Karpas-422 (cell line): Measurements from ENCODE around the gene NRIP3. TPM values are rescaled to one million over a fixed set of nuclear protein-coding genes. Genes with fewer than 3 reads are reported as not detected.
"Not testable (repeated sequence)": the region's sequence is repeated elsewhere in the genome, so short reads cannot be mapped to it uniquely, and the experiment has no call there.

Source experiments
- DNase-seq: peaks from one replicate; pipeline ENCODE4 v3.0.0-alpha.2; 2015
- H2AFZ ChIP-seq: fragments of 200-600 bp; sonication (generic); 2 replicates; pipeline ENCODE4 v1.6.1; 2014; ENCODE audit warnings: antibody characterized with exemption, low read length, mixed read lengths
- H3K27ac ChIP-seq: fragments of 200-600 bp; sonication (generic); 2 replicates; pipeline ENCODE4 v1.5.1; 2014; ENCODE audit warnings: mild to moderate bottlenecking, low read length, moderate library complexity
- H3K27me3 ChIP-seq: fragments of 200-600 bp; sonication (generic); 2 replicates; pipeline ENCODE4 v1.6.1; 2014; ENCODE audit warnings: low read length, mixed read lengths
- H3K36me3 ChIP-seq: fragments of 200-600 bp; sonication (generic); 2 replicates; pipeline ENCODE4 v1.6.1; 2014; ENCODE audit warnings: low read length, mixed read lengths; ENCODE audit not compliant: insufficient read depth
- H3K4me1 ChIP-seq: fragments of 200-600 bp; sonication (generic); 2 replicates; pipeline ENCODE4 v1.6.1; 2014; ENCODE audit warnings: mild to moderate bottlenecking, low read length, mixed read lengths
- H3K4me2 ChIP-seq: fragments of 200-600 bp; sonication (generic); 2 replicates; pipeline ENCODE4 v1.6.1; 2014; ENCODE audit warnings: low read length, low read depth, mild to moderate bottlenecking; ENCODE audit not compliant: poor library complexity, severe bottlenecking
- H3K4me3 ChIP-seq: fragments of 200-600 bp; sonication (generic); 2 replicates; pipeline ENCODE4 v1.5.1; 2014; ENCODE audit warnings: mild to moderate bottlenecking, antibody characterized with exemption, low read length, mixed read lengths
- H3K79me2 ChIP-seq: fragments of 200-600 bp; sonication (generic); 2 replicates; pipeline ENCODE4 v1.6.1; 2014; ENCODE audit warnings: mild to moderate bottlenecking, low read length, mixed read lengths
- H3K9ac ChIP-seq: fragments of 200-600 bp; sonication (generic); 2 replicates; pipeline ENCODE4 v1.6.0; 2014; ENCODE audit warnings: low read length
- H3K9me2 ChIP-seq: fragments of 200-600 bp; sonication (generic), shearing (Covaris generic); replicated peaks from 2 replicates; pipeline ENCODE4 v1.6.0; 2014; ENCODE audit warnings: mild to moderate bottlenecking, low read length, moderate library complexity; ENCODE audit not compliant: insufficient read depth
- H3K9me3 ChIP-seq: fragments of 300-700, 200-600 bp; sonication (generic); 2 replicates; pipeline ENCODE4 v1.6.1; 2014; ENCODE audit warnings: low read length, mixed read lengths
- H4K20me1 ChIP-seq: fragments of 200-600 bp; sonication (generic); 2 replicates; pipeline ENCODE4 v1.6.1; 2014; ENCODE audit warnings: mild to moderate bottlenecking, antibody characterized with exemption, low read length, low read depth; ENCODE audit not compliant: insufficient read depth
- total RNA-seq: library from RNA; depleted of rRNA; stranded (reverse); fragments of >200 nt; shearing (Covaris generic); gene quantifications from 2 replicates; pipeline ENCODE4 v1.2.3, GENCODE V29; 2014; ENCODE audit warnings: low replicate concordance

Gene NRIP3
- total RNA-seq, 1 experiment from 2014 or later: not detected

- peaks cover 5% of the 10 kb centered on the region; the same call in 1 of the 2 replicates for H3K36me3 ChIP-seq
- 0 out of 2 replicates have a peak within 1 kb of the TSS, but pooled peaks have one; percentile 63 for H2AFZ ChIP-seq
- peaks cover 7% of the 10 kb centered on the region; the same call in 1 of the 2 replicates for H3K4me1 ChIP-seq
- H3K27ac ChIP-seq: no peak within 1 kb of the TSS
- DNase-seq: no peak
- no peaks in the 10 kb centered on the region for H4K20me1 ChIP-seq
- H3K9me3 ChIP-seq: no peaks in the 10 kb centered on the region
- no peaks in the 10 kb centered on the region for H3K79me2 ChIP-seq
- H3K27me3 ChIP-seq: 0 out of 2 replicates have a peak, but pooled peaks cover 3% of the 10 kb centered on the region
- H3K9ac ChIP-seq: no peak within 1 kb of the TSS
- no peaks in the 10 kb centered on the region for H3K9me2 ChIP-seq
- H3K4me2 ChIP-seq: no peak within 1 kb of the TSS
- no peak within 1 kb of the TSS for H3K4me3 ChIP-seq
Measured at GRCh38 chr11:8942518-8943066, 61.2 kb downstream of the NRIP3 start, which contains the start of gene ASCL3. Gene ASCL3, minus strand, starts transcription at chr11:8943016. Its CDS starts 4,855 bp downstream, at chr11:8938161.

- Histone ChIP-seq H3K79me2 (no peaks in the 10 kb centered on the region), H3K9ac (no peak overlapping the region), H3K4me2 (no peak overlapping the region), H2AFZ (0 out of 2 replicates have a peak overlapping the region, but pooled peaks have one; percentile 63), H3K27me3 (0 out of 2 replicates have a peak, but pooled peaks cover 3% of the 10 kb centered on the region), H3K27ac (no peak overlapping the region), H3K9me2 (no peaks in the 10 kb centered on the region), H3K4me3 (no peak overlapping the region), H3K9me3 (no peaks in the 10 kb centered on the region), H3K36me3 (no peaks in the 10 kb centered on the region), H3K4me1 (peaks cover 7% of the 10 kb centered on the region; the same call in 1 of the 2 replicates), H4K20me1 (no peaks in the 10 kb centered on the region)
- no peak for DNase-seq
Measured at GRCh38 chr11:8941341-8942103, 62.3 kb downstream of the NRIP3 start.

- Histone ChIP-seq H3K36me3 (no peaks in the 10 kb centered on the region), H3K9me3 (no peaks in the 10 kb centered on the region), H3K27ac (no peak overlapping the region), H3K4me1 (peaks cover 7% of the 10 kb centered on the region; the same call in 1 of the 2 replicates), H3K9ac (no peak overlapping the region), H3K4me3 (no peak overlapping the region), H3K27me3 (0 out of 2 replicates have a peak, but pooled peaks cover 3% of the 10 kb centered on the region), H2AFZ (no peak overlapping the region), H3K79me2 (no peaks in the 10 kb centered on the region), H4K20me1 (no peaks in the 10 kb centered on the region), H3K9me2 (no peaks in the 10 kb centered on the region), H3K4me2 (no peak overlapping the region)
- DNase-seq: no peak
Measured at GRCh38 chr11:8937659-8938058, 66.1 kb downstream of the NRIP3 start.

- Histone ChIP-seq H4K20me1 (no peaks in the 10 kb centered on the region), H3K4me2 (no peak overlapping the region), H3K9me3 (no peaks in the 10 kb centered on the region), H3K36me3 (no peaks in the 10 kb centered on the region), H2AFZ (no peak overlapping the region), H3K9me2 (no peaks in the 10 kb centered on the region), H3K79me2 (no peaks in the 10 kb centered on the region), H3K4me3 (no peak overlapping the region), H3K4me1 (peaks cover 7% of the 10 kb centered on the region; the same call in 1 of the 2 replicates), H3K27me3 (0 out of 2 replicates have a peak, but pooled peaks cover 3% of the 10 kb centered on the region), H3K9ac (no peak overlapping the region), H3K27ac (no peak overlapping the region)
- DNase-seq: no peak
Measured at GRCh38 chr11:8937159-8937558, 66.6 kb downstream of the NRIP3 start.

GRCh38 chr11:8935789-8936188 lies 68.0 kb downstream of the NRIP3 start:
- not testable (repeated sequence) for DNase-seq

GRCh38 chr11:8934742-8935488 lies 68.9 kb downstream of the NRIP3 start:
- Histone ChIP-seq H3K4me2 (no peak overlapping the region), H2AFZ (no peak overlapping the region)

More at GRCh38 chr11:8935789-8936188, 68.0 kb downstream of the NRIP3 start:
- H3K79me2 ChIP-seq, H3K27me3 ChIP-seq, H3K36me3 ChIP-seq, H3K4me1 ChIP-seq, H3K9me3 ChIP-seq, H3K9me2 ChIP-seq, H3K4me2 ChIP-seq, H2AFZ ChIP-seq, H3K4me3 ChIP-seq, H3K9ac ChIP-seq, H3K27ac ChIP-seq, H4K20me1 ChIP-seq: not testable (repeated sequence)

GRCh38 chr11:8933931-8934330 lies 69.9 kb downstream of the NRIP3 start:
- no peaks in the 10 kb centered on the region for H3K4me1 ChIP-seq
- H2AFZ ChIP-seq: no peak overlapping the region
- H3K4me3 ChIP-seq: no peak overlapping the region
- DNase-seq: no peak
- no peaks in the 10 kb centered on the region for H3K79me2 ChIP-seq
- no peak overlapping the region for H3K4me2 ChIP-seq
- no peaks in the 10 kb centered on the region for H4K20me1 ChIP-seq
- H3K36me3 ChIP-seq: no peaks in the 10 kb centered on the region
- no peaks in the 10 kb centered on the region for H3K27me3 ChIP-seq
- no peak overlapping the region for H3K9ac ChIP-seq
- no peaks in the 10 kb centered on the region for H3K9me2 ChIP-seq
- H3K27ac ChIP-seq: no peak overlapping the region
- no peaks in the 10 kb centered on the region for H3K9me3 ChIP-seq

More at GRCh38 chr11:8934742-8935488, 68.9 kb downstream of the NRIP3 start:
- Histone ChIP-seq H3K27ac (no peak overlapping the region), H3K79me2 (no peaks in the 10 kb centered on the region), H3K9ac (no peak overlapping the region), H3K9me3 (no peaks in the 10 kb centered on the region), H3K9me2 (no peaks in the 10 kb centered on the region), H4K20me1 (no peaks in the 10 kb centered on the region), H3K36me3 (no peaks in the 10 kb centered on the region), H3K4me1 (no peaks in the 10 kb centered on the region), H3K27me3 (no peaks in the 10 kb centered on the region), H3K4me3 (no peak overlapping the region)
- no peak for DNase-seq
